Heart right ventricle (tissue), 16 donors: ENCODE measurements around the gene TBC1D2. TPM values are rescaled to one million over a fixed set of nuclear protein-coding genes. Genes with fewer than 3 reads are reported as not detected.
A peak's percentile ranks its signal among the peaks of the same experiment; 100 is the strongest.

Source experiments
- ATAC-seq, 8 donors: fragments of 200-7000 bp; cut with Tn5 transposase; one replicate each; pipeline ENCODE4 v1.9.1; 2020; ENCODE audit warnings: mild to moderate bottlenecking in 8 of 8, moderate library complexity in 8 of 8, moderate number of reproducible peaks in 1 of 8
- DNase-seq, 2 donors: peaks; one replicate each; pipeline ENCODE4 v3.0.0-alpha.2; 2020
- H3K27ac ChIP-seq, 10 donors: fragments of 200-600 bp; sonication (generic) in 2 of 10; one replicate each; pipeline versions ENCODE4 v1.5.0 to v1.8.0; 2020 to 2022; ENCODE audit warnings: mild to moderate bottlenecking in 3 of 10
- H3K27me3 ChIP-seq, 7 donors: fragments of 200-600 bp; one replicate each; pipeline ENCODE4 v1.8.0; 2021 to 2022; ENCODE audit warnings: mild to moderate bottlenecking in 2 of 7
- H3K36me3 ChIP-seq, 9 donors: fragments of 200-600 bp; sonication (generic) in 1 of 9; one replicate each; pipeline versions ENCODE4 v1.5.0 to v1.8.0; 2020 to 2022; ENCODE audit warnings: mild to moderate bottlenecking in 2 of 9
- H3K4me1 ChIP-seq, 9 donors: fragments of 200-600 bp; sonication (generic) in 1 of 9; one replicate each; pipeline versions ENCODE4 v1.5.0 to v1.8.0; 2020 to 2022; ENCODE audit warnings: mild to moderate bottlenecking in 4 of 9
- H3K4me3 ChIP-seq, 10 donors: fragments of 200-600 bp; sonication (generic) in 2 of 10; one replicate each; pipeline versions ENCODE4 v1.5.0 to v1.8.0; 2020 to 2022; ENCODE audit warnings: mild to moderate bottlenecking in 7 of 10, moderate library complexity in 2 of 10
- H3K9me3 ChIP-seq, 11 donors: fragments of 200-600 bp in 10 of 11; sonication (generic) in 2 of 11; one replicate each; pipeline versions ENCODE4 v1.5.0 to v1.8.0; 2013 to 2022; ENCODE audit warnings: mild to moderate bottlenecking in 2 of 11, control low read depth in 1 of 11, moderate library complexity in 1 of 11
- CTCF ChIP-seq, 9 donors: fragments of 200-600 bp; sonication (generic) in 2 of 9; IDR thresholded peaks; one replicate each; pipeline versions ENCODE4 v1.5.0 to v1.8.0; 2021 to 2022; ENCODE audit warnings: antibody characterized with exemption in 9 of 9, mild to moderate bottlenecking in 5 of 9, moderate library complexity in 1 of 9
- WGBS, 2 donors: extraction: QIAGEN DNeasy Blood & Tissue Kit; methylation state at CpG; one replicate each; pipeline ENCODE4 v1.1.7; 2013; ENCODE audit warnings: inconsistent platforms in 1 of 2; 5-methylcytosine and 5-hydroxymethylcytosine counted together
- intact Hi-C, 10 donors: fragments of 100-400 bp; cut with DNase I; formaldehyde crosslinking; loops; one replicate each; pipeline versions ENCODE4 v1.11.1 to v1.14.2; 2022
- polyA plus RNA-seq, 2 donors: library from polyadenylated mRNA; stranded (reverse); fragments of 200-250 nt; gene quantifications; one replicate each; pipeline ENCODE4 v1.2.3, GENCODE V29; 2013
- total RNA-seq, 10 donors: library from RNA; stranded (reverse); fragmentation: NEBNext Ultra II Directional in 3 of 10; extraction: Animal tissue kit (Norgen Biotek cat#: 25700) in 3 of 10; gene quantifications; one replicate each; pipeline versions ENCODE4 v1.2.1 to v1.2.4, GENCODE V29; 2021 to 2023
- donor health status: Arrhythmogenic right ventricular cardiomyopathy.
- donor health status: ischemic (EF 13 %, LVEDD 7.1; RV severe dilation, severe dysfunction).
- donor health status: healthy with polysubstance abuse.
- donor health status: DM: no; HTN: yes; CAD: no.
- donor health status: DM: no; HTN: no; CAD: no.
- donor health status: ischemic (EF 25% LVEDD 6.9; RV normal size, moderate dysfunction).
- donor health status: ischemic (EF 25% LVEDD 5.7; RV mildly dilated, moderate dysfunction).
- donor health status: healthy.
- donor health status: DM: yes; HTN: yes; CAD: no.
- donor health status: Ischemic cardiomyopathy.
- donor health status: ischemic (EF 35%, LVEDD 5.7; RV mildly dilated, moderate dysfunction).
- donor health status: nonischemic (EF 11% LVEDD 7.7; RV severe dilation, severe dysfunction).
- donor health status: DM: yes; HTN: yes; CAD: no.
- donor health status: PGD.
- donor health status: ischemic (EF 29% LVEDD 5.4; RV normal size, mild dysfunction).
- donor health status: nonischemic (EF 23%, LVEDD 6.1; RV moderate dilation, normal function).

Gene TBC1D2
- total and polyA plus RNA-seq, 12 donors: 0.49 to 4.3 (median 1.9) TPM

- ATAC-seq (no peak), DNase-seq (no peak)
- peak overlapping the region in 1 of 10 donors; percentile 93 for H3K4me3 ChIP-seq
- peaks cover 0 to 3% (median 0%) of the 10 kb centered on the region in 9 donors for H3K36me3 ChIP-seq
- H3K27me3 ChIP-seq: no peaks in the 10 kb centered on the region
- H3K27ac ChIP-seq: peak overlapping the region in 1 of 10 donors; percentile 34
- H3K9me3 ChIP-seq: no peaks in the 10 kb centered on the region
- WGBS, 2 donors: 72 to 85% methylated on average over 3 of the region's 3 CpGs
- H3K4me1 ChIP-seq: peaks cover 3 to 74% (median 23%) of the 10 kb centered on the region in 9 donors
- intact Hi-C loops: loop anchor here in 3 of 10 donors (10.0 kb wide), 3 partner anchors 199 to 549 kb away; partner anchors contain the start of gene NANS (in 1 of the 3)
- no peak for TF ChIP-seq CTCF (IDR thresholded peaks at IDR 0.05)
Measured at GRCh38 chr9:98253565-98253964, 1.9 kb downstream of the TBC1D2 start.

GRCh38 chr9:98251551-98251950, 3.9 kb downstream of the TBC1D2 start:
- H3K4me1 ChIP-seq: peaks cover 3 to 85% (median 23%) of the 10 kb centered on the region in 9 donors
- intact Hi-C loops: loop anchor here in 3 of 10 donors (10.0 kb wide), 3 partner anchors 197 to 547 kb away; partner anchors contain the start of gene NANS (in 1 of the 3)
- no peak for DNase-seq
- WGBS, 2 donors: 90 to 95% methylated on average over 9 of the region's 9 CpGs
- H3K36me3 ChIP-seq: peaks cover 0 to 3% (median 0%) of the 10 kb centered on the region in 9 donors
- H3K4me3 ChIP-seq: no peak overlapping the region
- no peaks in the 10 kb centered on the region for H3K9me3 ChIP-seq
- peak overlapping the region in 1 of 10 donors; percentile 85 for H3K27ac ChIP-seq
- H3K27me3 ChIP-seq: no peaks in the 10 kb centered on the region
- no peak for TF ChIP-seq CTCF (IDR thresholded peaks at IDR 0.05)
- no peak for ATAC-seq

DNA sequence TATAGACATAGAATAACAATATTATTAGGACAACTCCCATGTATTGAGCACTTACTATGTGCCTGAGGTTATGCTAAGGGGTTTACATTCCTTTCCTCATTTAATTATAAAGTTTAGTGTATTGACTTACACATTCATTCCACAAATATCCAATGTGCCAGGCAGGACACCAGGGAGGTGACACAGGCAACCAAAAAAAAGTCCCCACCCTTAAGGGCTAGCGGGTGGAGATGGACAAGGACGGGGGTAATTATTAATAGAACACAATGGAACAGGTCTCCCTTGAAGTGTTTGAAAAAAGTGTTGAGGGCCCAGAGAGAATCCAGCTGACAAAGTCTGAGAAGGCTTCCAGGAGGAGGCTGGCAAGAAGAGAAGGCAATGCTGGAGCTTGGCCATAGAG, 5.7 kb downstream of the TBC1D2 start:
- ATAC-seq: no peak
- H3K36me3 ChIP-seq: peaks cover 0 to 3% (median 0%) of the 10 kb centered on the region in 9 donors
- no peaks in the 10 kb centered on the region for H3K27me3 ChIP-seq
- no peak overlapping the region for H3K4me3 ChIP-seq
- DNase-seq: no peak
- peak overlapping the region in 3 of 10 donors; percentile 22 to 85 (median 58) for H3K27ac ChIP-seq
- peaks cover 2 to 82% (median 17%) of the 10 kb centered on the region in 9 donors for H3K4me1 ChIP-seq
- no peaks in the 10 kb centered on the region for H3K9me3 ChIP-seq
- intact Hi-C loops: loop anchor here in 3 of 10 donors (10.0 kb wide), 3 partner anchors 195 to 545 kb away; partner anchors contain the start of gene NANS (in 1 of the 3)
- WGBS, 2 donors: 57 to 59% methylated on average over 2 of the region's 2 CpGs
- no peak for TF ChIP-seq CTCF (IDR thresholded peaks at IDR 0.05)

GRCh38 chr9:98248737-98249474, 6.5 kb downstream of the TBC1D2 start:
- peak overlapping the region in 8 of 10 donors; percentile 3 to 85 (median 62) for H3K27ac ChIP-seq
- no peaks in the 10 kb centered on the region for H3K27me3 ChIP-seq
- 61 to 71% methylated on average over 16 of the region's 16 CpGs for WGBS, 2 donors
- no peak for TF ChIP-seq CTCF (IDR thresholded peaks at IDR 0.05)
- ATAC-seq (peak in 7 of 8 donors; percentile 70 to 91 (median 85)), DNase-seq (peak; percentile 52 to 63)
- intact Hi-C loops: no loop called here
- no peaks in the 10 kb centered on the region for H3K9me3 ChIP-seq
- H3K4me1 ChIP-seq: peaks cover 0 to 77% (median 13%) of the 10 kb centered on the region in 9 donors
- H3K36me3 ChIP-seq: peaks cover 0 to 4% (median 0%) of the 10 kb centered on the region in 9 donors
- H3K4me3 ChIP-seq: peak overlapping the region in 1 of 10 donors; percentile 7
